GM21367 (cell line): Measurements from ENCODE around the gene ABCC6.
"Not testable (repeated sequence)": the region's sequence is repeated elsewhere in the genome, so short reads cannot be mapped to it uniquely, and the experiment has no call there.

Experiments used
- ATAC-seq: cut with Tn5 transposase; IDR thresholded peaks from one replicate; pipeline ENCODE4 v1.9.1; 2021; ENCODE audit not compliant: unreplicated experiment

Gene ABCC6

GRCh38 chr16:16120382-16121184 is 102.7 kb downstream of the ABCC6 start:
- ATAC-seq, result no peak

GRCh38 chr16:16120044-16120381 is 103.3 kb downstream of the ABCC6 start:
- ATAC-seq, result no peak

DNA sequence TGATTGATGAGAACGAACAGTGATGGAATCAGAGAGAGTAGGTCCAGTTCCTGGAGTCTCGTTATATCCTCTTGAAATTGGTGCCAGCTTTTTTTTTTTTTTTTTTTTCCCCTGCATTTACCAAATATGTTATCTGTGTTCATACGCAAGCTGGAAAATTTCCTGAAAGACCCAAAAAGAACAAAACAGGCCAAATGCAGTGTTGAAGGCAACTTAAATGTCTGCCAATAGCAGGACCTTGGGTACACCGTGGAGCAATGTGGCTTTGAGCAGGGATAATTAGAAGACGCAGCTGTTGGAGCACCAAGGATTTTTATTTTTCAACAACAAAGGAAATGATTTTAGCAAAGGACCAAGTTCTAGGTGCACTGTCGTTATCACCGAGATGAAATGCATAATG is 105.0 kb downstream of the ABCC6 start:
- ATAC-seq, result no peak

GRCh38 chr16:16116841-16117240 is 106.5 kb downstream of the ABCC6 start:
- ATAC-seq, result no peak

- no peak for ATAC-seq
These were observed 110.2 kb downstream of the ABCC6 start for GRCh38 chr16:16113076-16113475.

- ATAC-seq, result no peak
These were observed 110.7 kb downstream of the ABCC6 start for GRCh38 chr16:16112450-16113053.

GRCh38 chr16:16111639-16112038 is 111.7 kb downstream of the ABCC6 start:
- ATAC-seq, result no peak

DNA sequence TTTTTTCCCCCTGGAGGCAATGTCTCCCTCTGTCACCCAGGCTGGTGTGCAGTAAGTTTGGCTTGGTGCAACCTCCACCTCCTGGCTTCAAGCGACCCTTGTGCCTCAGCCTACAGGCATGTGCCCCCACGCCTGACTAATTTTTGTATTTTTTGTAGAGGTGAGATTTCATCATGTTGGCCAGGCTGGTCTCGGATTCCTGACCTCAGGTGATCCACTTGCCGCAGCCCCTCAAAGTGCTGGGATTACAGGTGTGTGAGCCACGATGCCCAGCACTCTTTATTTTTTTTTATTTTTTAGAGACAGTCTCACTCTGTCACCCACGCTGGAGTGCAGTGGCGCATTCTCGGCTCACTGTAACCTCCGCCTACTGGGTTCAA is 113.2 kb downstream of the ABCC6 start:
- no peak for ATAC-seq

GRCh38 chr16:16109453-16110110 is 113.7 kb downstream of the ABCC6 start:
- no peak for ATAC-seq

DNA sequence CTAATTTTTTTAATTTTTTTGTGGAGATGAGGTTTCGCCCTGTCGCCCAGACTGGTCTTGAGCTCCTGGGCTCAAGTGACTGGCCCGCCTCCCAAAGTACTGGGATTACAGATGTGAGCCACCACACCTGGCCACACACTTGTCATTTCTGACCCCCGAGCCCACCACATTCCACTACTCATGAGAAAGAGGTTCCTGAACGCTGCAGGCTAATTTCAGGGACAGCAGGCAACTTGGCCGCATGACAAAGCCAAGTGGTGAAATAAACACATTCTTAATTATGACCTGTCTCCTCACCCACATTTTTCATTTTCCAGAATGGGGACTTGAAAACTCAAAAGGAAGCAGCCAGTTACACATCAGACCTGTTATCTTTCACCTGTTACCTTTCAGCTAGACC is 114.5 kb downstream of the ABCC6 start:
- ATAC-seq, result no peak

GRCh38 chr16:16107839-16108238 is 115.5 kb downstream of the ABCC6 start:
- ATAC-seq, result no peak

GRCh38 chr16:16106466-16106865 is 116.8 kb downstream of the ABCC6 start:
- ATAC-seq, result no peak

- no peak for ATAC-seq
These were observed 117.6 kb downstream of the ABCC6 start for GRCh38 chr16:16105646-16106045.

GRCh38 chr16:16104804-16105141 is 118.5 kb downstream of the ABCC6 start:
- not testable (repeated sequence) for ATAC-seq

- ATAC-seq, result not testable (repeated sequence)
These were observed 119.0 kb downstream of the ABCC6 start for GRCh38 chr16:16104132-16104803.

GRCh38 chr16:16102738-16103137 is 120.6 kb downstream of the ABCC6 start:
- no peak for ATAC-seq

GRCh38 chr16:16101585-16101984 is 121.7 kb downstream of the ABCC6 start:
- no peak for ATAC-seq

DNA sequence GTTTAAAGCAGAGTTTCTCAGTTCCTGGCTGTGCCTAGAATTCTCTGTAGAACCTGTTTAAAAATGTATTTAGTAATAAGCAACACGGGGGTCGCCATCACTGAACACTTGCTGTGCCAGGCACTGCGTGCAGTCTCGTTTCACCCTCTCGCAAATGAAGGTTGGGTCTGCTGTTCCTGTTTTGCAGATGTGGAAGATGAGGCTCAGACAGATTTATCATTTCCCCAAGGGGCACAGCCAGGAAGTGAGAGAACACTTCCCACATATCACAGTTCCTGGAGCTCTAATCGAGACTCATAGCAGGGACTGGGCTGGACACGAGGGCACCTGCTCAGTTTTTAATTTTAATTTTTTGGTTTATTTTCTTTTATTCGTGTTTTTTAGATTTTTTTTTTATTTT is 122.7 kb downstream of the ABCC6 start:
- no peak for ATAC-seq

GRCh38 chr16:16099320-16099719 is 124.0 kb downstream of the ABCC6 start:
- ATAC-seq, result no peak
